GM21717 (cell line): Measurements from ENCODE around the gene SH2D1B.
"Not testable (repeated sequence)": the region's sequence is repeated elsewhere in the genome, so short reads cannot be mapped to it uniquely, and the experiment has no call there.

Experiments
- ATAC-seq: cut with Tn5 transposase; IDR thresholded peaks from one replicate; pipeline ENCODE4 v1.9.1; 2021; ENCODE audit warnings: mild to moderate bottlenecking, moderate library complexity; ENCODE audit not compliant: unreplicated experiment

The SH2D1B gene

GRCh38 chr1:162412002-162412401, at the start of gene SH2D1B:
TSS of gene SH2D1B (minus strand) at chr1:162412136. CDS start at chr1:162412016, 120 bp downstream.
- ATAC-seq: no peak

- ATAC-seq: no peak
Measured at GRCh38 chr1:162458236-162458635, 46.3 kb upstream of the SH2D1B start.

- ATAC-seq: no peak
Measured at GRCh38 chr1:162456323-162456722, 44.4 kb upstream of the SH2D1B start.

GRCh38 chr1:162454361-162454760, 42.4 kb upstream of the SH2D1B start:
- ATAC-seq: not testable (repeated sequence)

DNA sequence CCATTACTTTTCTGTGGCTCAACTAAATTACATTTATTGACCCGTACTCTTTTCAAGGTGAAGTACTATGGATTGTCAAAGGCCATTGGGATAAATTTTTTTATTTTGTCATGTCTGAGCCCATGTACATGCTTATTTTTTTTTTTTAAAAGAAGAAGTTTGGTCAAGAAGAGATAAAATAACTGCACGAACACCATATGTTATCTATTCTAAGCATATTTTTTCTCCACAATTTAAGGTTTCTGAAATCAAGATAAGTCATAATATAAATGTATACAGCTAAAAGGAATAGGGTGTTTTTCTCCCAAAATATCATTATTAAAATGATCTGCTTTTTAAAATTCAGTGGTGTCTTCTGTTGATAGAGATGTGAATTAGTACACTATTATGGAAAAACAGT, 35.0 kb upstream of the SH2D1B start:
- ATAC-seq: no peak

DNA sequence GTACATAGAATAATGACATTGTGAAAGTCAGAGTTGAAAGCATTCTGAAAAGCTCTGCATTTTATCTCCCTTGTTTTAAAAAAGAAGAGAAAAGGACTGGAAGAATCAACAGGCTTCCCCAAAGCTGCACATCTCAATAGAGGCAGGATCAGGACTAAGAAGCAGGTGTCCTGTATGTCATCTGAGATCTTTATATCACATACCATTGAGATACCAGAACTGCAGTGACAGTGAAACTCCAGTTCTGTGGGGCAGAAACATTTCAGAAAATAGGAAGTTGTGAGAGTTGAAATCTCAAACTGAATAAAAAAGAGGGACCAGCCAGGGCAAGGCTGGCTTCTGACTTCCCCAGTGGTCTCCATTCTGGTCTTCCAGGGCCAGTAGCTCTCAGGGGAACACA, 33.0 kb upstream of the SH2D1B start:
- no peak for ATAC-seq

DNA sequence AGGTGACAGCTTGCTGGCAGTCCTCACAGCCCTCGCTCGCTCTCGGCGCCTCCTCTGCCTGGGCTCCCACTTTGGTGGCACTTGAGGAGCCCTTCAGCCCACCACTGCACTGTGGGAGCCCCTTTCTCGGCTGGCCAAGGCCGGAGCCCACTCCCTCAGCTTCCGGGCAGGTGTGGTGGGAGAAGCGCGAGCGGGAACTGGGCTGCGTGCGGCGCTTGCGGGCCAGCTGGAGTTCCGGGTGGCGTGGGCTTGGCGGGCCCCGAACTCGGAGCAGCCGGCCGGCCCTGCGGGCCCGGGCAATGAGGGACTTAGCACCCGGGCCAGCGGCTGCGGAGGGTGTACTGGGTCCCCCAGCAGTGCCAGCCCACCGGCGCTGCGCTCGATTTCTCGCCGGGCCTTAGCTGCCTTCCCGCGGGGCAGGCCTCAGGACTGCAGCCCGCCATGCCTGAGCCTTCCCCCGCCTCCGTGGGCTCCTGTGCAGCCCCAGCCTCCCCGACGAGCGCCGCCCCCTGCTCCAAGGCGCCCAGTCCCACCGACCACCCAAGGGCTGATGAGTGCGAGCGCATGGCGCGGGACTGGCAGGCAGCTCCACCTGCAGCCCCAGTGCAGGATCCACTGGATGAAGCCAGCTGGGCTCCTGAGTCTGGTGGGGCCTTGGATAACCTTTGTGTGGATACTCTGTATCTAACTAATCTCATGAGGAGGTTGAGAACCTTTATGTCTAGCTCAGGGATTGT, 21.2 kb upstream of the SH2D1B start:
- ATAC-seq: not testable (repeated sequence)

- no peak for ATAC-seq
Measured at GRCh38 chr1:162430583-162430982, 18.6 kb upstream of the SH2D1B start.

- no peak for ATAC-seq
Measured at GRCh38 chr1:162422662-162423375, 10.9 kb upstream of the SH2D1B start.

GRCh38 chr1:162421258-162422164, 9.6 kb upstream of the SH2D1B start:
- no peak for ATAC-seq

- ATAC-seq: no peak
Measured at GRCh38 chr1:162420120-162420519, 8.2 kb upstream of the SH2D1B start.

GRCh38 chr1:162419450-162419931, 7.6 kb upstream of the SH2D1B start:
- ATAC-seq: not testable (repeated sequence)

GRCh38 chr1:162418584-162418983, 6.6 kb upstream of the SH2D1B start:
- not testable (repeated sequence) for ATAC-seq

DNA sequence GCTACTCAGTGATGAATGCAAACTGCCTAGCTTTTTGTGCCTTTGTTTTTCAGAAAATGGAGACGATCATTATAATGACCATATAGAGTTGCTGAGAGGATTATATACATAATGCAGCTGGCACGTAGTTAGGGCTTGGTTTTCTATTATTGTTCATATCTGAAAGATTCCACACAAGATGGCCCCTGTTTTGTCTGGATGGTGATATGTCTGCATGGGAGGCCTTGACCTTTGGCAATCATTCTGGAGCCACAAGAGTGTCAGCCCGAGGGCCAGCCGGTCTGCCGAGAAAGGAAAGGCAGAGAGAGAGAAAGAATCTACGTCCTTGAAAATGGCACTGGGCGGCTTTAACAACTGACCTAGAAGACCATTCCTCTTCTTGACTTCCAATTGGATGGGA, 5.7 kb upstream of the SH2D1B start:
- no peak for ATAC-seq

- ATAC-seq: no peak
Measured at GRCh38 chr1:162416909-162417308, 5.0 kb upstream of the SH2D1B start.

GRCh38 chr1:162416215-162416614, 4.3 kb upstream of the SH2D1B start:
- no peak for ATAC-seq

DNA sequence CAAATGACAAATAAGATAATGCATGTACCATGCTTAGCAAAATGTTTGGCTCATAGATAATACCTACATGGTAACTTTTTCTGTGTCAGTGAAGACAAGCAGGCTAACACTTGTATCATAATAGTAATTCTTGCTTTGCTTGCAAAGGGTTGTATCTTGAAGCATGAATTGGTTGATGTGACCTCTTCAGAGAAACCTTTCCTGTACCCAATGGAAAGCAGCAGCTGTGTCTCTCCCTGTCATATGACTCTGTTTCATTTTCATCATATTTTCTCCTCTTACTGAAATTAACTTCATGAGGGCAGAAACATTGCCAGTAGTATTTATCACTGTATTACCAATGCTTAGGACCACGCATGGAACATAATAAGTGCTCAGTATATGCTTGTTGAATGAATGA, 4.4 kb downstream of the SH2D1B start:
- no peak for ATAC-seq

DNA sequence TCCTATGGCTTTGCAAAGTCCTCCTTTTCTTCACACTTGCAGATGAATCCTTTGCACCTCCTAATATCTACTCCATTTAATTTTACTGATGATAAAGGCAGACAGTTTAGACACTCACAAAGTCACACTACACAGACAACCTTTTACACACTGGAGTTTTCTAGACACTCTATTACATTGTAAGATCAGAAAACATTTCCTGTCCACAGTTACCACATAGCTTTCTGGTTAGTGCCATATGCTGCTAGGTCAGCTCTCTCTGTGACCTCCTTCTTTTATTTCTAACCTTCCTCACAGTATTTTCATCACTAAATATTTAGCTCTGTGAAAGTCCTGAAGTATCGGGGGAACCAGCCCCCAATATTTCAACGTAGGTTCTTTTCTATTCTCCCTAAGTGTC, 5.1 kb downstream of the SH2D1B start:
- no peak for ATAC-seq

GRCh38 chr1:162405800-162406199, 6.1 kb downstream of the SH2D1B start:
- no peak for ATAC-seq

- no peak for ATAC-seq
Measured at GRCh38 chr1:162404550-162405160, 7.3 kb downstream of the SH2D1B start.
